Epithelial cell of proximal tubule (primary cell): ENCODE data around the gene DDI1. TPM values are rescaled to one million over a fixed set of nuclear protein-coding genes. Genes with fewer than 3 reads are reported as not detected.

ENCODE experiments used
- DNase-seq: peaks from one replicate; pipeline ENCODE4 v3.0.0-alpha.2; 2011; ENCODE audit warnings: low read depth
- H3K4me3 ChIP-seq: 2 replicates; pipeline ENCODE4 v1.5.1; 2011; ENCODE audit warnings: low read depth, mild to moderate bottlenecking, low read length
- CTCF ChIP-seq: conservative IDR thresholded peaks from 2 replicates; pipeline ENCODE4 v1.5.1; 2012; ENCODE audit warnings: low read depth, mild to moderate bottlenecking, low read length
- total RNA-seq: library from RNA; depleted of rRNA; stranded (reverse); fragments of >200 nt; gene quantifications from 2 replicates; pipeline ENCODE4 v1.2.3, GENCODE V29; 2015

DDI1 gene
- total RNA-seq, 1 donor from 2014 or later: not detected

- H3K4me3 ChIP-seq: no peak overlapping the region
- no peak for TF ChIP-seq CTCF
- no peak for DNase-seq
Observed at GRCh38 chr11:104051778-104052177, 15.3 kb downstream of the DDI1 start.

- no peak for DNase-seq
- no peak for TF ChIP-seq CTCF
- no peak overlapping the region for H3K4me3 ChIP-seq
Observed at GRCh38 chr11:104053743-104054478, 17.5 kb downstream of the DDI1 start.

DNA sequence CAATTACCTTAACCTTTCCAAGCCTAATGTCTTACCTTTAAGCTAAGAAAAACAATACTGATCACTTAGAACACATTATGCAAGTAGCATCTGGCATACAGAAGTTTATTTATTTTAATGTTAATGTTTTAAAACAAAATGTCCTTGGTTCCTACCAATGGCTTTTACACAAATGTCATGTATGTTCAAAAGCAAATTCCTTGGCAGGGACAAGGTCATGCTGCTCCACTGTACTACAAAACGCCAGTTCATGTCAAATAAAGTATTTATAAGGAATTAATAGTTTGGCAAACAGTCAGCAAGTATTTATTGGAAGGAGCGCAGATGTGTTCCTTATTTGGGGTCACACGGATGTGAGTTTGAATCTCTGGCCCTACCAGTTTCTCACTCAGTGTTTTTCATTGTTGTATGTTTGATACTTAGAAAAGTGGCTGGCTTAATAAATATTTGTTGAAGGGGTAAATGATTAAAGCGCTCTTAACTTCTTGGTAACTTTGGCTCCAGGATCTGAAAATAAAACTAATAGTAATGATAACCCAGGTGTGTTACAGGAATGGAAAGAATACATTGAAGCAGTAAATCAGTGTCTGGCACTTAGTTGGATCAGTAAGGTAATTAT lies 18.6 kb downstream of the DDI1 start:
- H3K4me3 ChIP-seq: no peak overlapping the region
- no peak for DNase-seq
- TF ChIP-seq CTCF: no peak

DNA sequence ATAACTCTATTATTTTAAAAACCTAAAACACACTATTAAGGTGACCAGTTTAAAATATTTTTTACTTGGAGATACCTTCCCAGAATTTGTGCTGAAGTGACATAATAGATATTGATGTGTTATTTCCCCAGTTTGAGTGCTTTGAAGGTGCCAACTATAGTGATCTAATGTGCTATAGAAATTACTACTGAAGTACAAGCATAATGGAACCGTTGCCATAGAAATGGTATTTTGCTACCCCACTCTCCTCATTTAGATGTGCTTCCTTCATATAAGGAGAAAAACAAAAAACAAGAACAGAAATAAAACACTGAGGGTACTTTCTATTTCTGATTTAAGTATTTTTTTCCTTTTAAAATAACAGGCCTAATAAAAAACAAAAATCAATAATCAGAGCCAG lies 19.2 kb downstream of the DDI1 start:
- no peak overlapping the region for H3K4me3 ChIP-seq
- TF ChIP-seq CTCF: no peak
- DNase-seq: no peak

- no peak for TF ChIP-seq CTCF
- no peak overlapping the region for H3K4me3 ChIP-seq
Observed at GRCh38 chr11:104057908-104058307, 21.5 kb downstream of the DDI1 start.

GRCh38 chr11:104058680-104059079 lies 22.2 kb downstream of the DDI1 start:
- no peak for TF ChIP-seq CTCF
- no peak for DNase-seq

More at GRCh38 chr11:104057908-104058307, 21.5 kb downstream of the DDI1 start:
- DNase-seq: no peak

More at GRCh38 chr11:104058680-104059079, 22.2 kb downstream of the DDI1 start:
- H3K4me3 ChIP-seq: no peak overlapping the region
